Mesothelial cell of epicardium (in vitro differentiated cells): ENCODE results near the gene SPARC. TPM values are rescaled to one million over a fixed set of nuclear protein-coding genes. Genes with fewer than 3 reads are reported as not detected.
A peak's percentile ranks its signal among the peaks of the same experiment; 100 is the strongest.

ENCODE experiments used
- DNase-seq, 2 experiments: peaks; one replicate each; pipeline ENCODE4 v3.0.0; 2021; ENCODE audit warnings: low spot score in 2 of 2; ENCODE audit not compliant: unreplicated experiment in 2 of 2
- H3K27ac Mint-ChIP-seq: 2 replicates; pipeline ENCODE4 v1.8.0; 2021; ENCODE audit warnings: mixed read lengths
- H3K27me3 Mint-ChIP-seq: 2 replicates; pipeline ENCODE4 v1.8.0; 2021; ENCODE audit warnings: low read depth, mixed read lengths
- H3K36me3 Mint-ChIP-seq: 2 replicates; pipeline ENCODE4 v1.8.0; 2021; ENCODE audit warnings: mixed read lengths
- H3K4me1 Mint-ChIP-seq: 2 replicates; pipeline ENCODE4 v1.8.0; 2021; ENCODE audit warnings: mixed read lengths
- H3K4me3 Mint-ChIP-seq: 2 replicates; pipeline ENCODE4 v1.8.0; 2021; ENCODE audit warnings: mild to moderate bottlenecking, moderate library complexity, mixed read lengths
- H3K9me3 Mint-ChIP-seq: 2 replicates; pipeline ENCODE4 v1.8.0; 2021; ENCODE audit warnings: mixed read lengths
- CTCF ChIP-seq: fragments of 200-600 bp; sonication (generic); IDR thresholded peaks from one replicate; pipeline ENCODE4 v1.5.0; 2021; ENCODE audit warnings: antibody characterized with exemption; ENCODE audit not compliant: unreplicated experiment
- total RNA-seq: library from RNA; stranded (reverse); gene quantifications from 3 replicates; pipeline ENCODE4 v1.2.1, GENCODE V29; 2021

SPARC gene
- total RNA-seq, 1 donor from 2014 or later = 2,843 TPM

- no peak overlapping the region for H3K27ac Mint-ChIP-seq
- no peak for DNase-seq
- H3K36me3 Mint-ChIP-seq = no peaks in the 10 kb centered on the region
- H3K27me3 Mint-ChIP-seq = no peaks in the 10 kb centered on the region
- H3K4me1 Mint-ChIP-seq = peaks cover 16% of the 10 kb centered on the region
- peaks cover 4% of the 10 kb centered on the region for H3K9me3 Mint-ChIP-seq
- H3K4me3 Mint-ChIP-seq = no peak overlapping the region
- TF ChIP-seq CTCF = peak; percentile 37
Observed at GRCh38 chr5:151719228-151720000, 32.7 kb upstream of the SPARC start.

- no peak for TF ChIP-seq CTCF
Observed at GRCh38 chr5:151718646-151719045, 31.9 kb upstream of the SPARC start.

GRCh38 chr5:151718153-151718552 is 31.4 kb upstream of the SPARC start:
- Mint-ChIP-seq H3K9me3 (peaks cover 4% of the 10 kb centered on the region), H3K27me3 (no peaks in the 10 kb centered on the region), H3K27ac (peak overlapping the region; percentile 48), H3K4me3 (no peak overlapping the region), H3K36me3 (no peaks in the 10 kb centered on the region), H3K4me1 (peaks cover 16% of the 10 kb centered on the region)
- no peak for TF ChIP-seq CTCF
- DNase-seq = no peak

More at GRCh38 chr5:151718646-151719045, 31.9 kb upstream of the SPARC start:
- Mint-ChIP-seq H3K4me1 (peaks cover 16% of the 10 kb centered on the region), H3K27ac (peak overlapping the region; percentile 48), H3K4me3 (no peak overlapping the region), H3K9me3 (peaks cover 4% of the 10 kb centered on the region), H3K36me3 (no peaks in the 10 kb centered on the region), H3K27me3 (no peaks in the 10 kb centered on the region)
- DNase-seq = no peak

- Mint-ChIP-seq H3K4me3 (no peak overlapping the region), H3K36me3 (no peaks in the 10 kb centered on the region), H3K4me1 (peaks cover 16% of the 10 kb centered on the region), H3K27ac (peak overlapping the region; percentile 14), H3K9me3 (peaks cover 10% of the 10 kb centered on the region), H3K27me3 (no peaks in the 10 kb centered on the region)
- DNase-seq = no peak
- TF ChIP-seq CTCF = no peak
Observed at GRCh38 chr5:151717416-151717815, 30.7 kb upstream of the SPARC start.

- Mint-ChIP-seq H3K4me1 (no peaks in the 10 kb centered on the region), H3K27me3 (no peaks in the 10 kb centered on the region), H3K9me3 (peaks cover 12% of the 10 kb centered on the region), H3K36me3 (no peaks in the 10 kb centered on the region), H3K4me3 (no peak overlapping the region), H3K27ac (no peak overlapping the region)
- no peak for TF ChIP-seq CTCF
- peak in 1 of 2 experiments; percentile 1 for DNase-seq
Observed at GRCh38 chr5:151709109-151709735, 22.5 kb upstream of the SPARC start.
